Upper lobe of left lung (tissue), 4 donors: Measurements from ENCODE around the gene CTDP1.

Experiments
- EP300 ChIP-seq, 4 donors: sonication (generic); formaldehyde crosslinking; IDR thresholded peaks; one replicate each; pipeline ENCODE4 v1.5.1; 2017; ENCODE audit warnings: antibody characterized with exemption in 4 of 4, control low read depth in 2 of 4
- POLR2A ChIP-seq, 4 donors: fragments of 450-650 bp; IDR thresholded peaks; one replicate each; pipeline ENCODE4 v1.5.1; 2016 to 2017; ENCODE audit warnings: antibody characterized with exemption in 4 of 4, mild to moderate bottlenecking in 2 of 4
- POLR2AphosphoS5 ChIP-seq, 2 donors: sonication (generic); formaldehyde crosslinking; IDR thresholded peaks; one replicate each; pipeline ENCODE4 v1.5.1; 2017; ENCODE audit warnings: antibody characterized with exemption in 2 of 2
- TF ChIP-seq, protein P1 (sequence below), 6 experiments: fragments of 450-650 bp in 4 of 6; fragments of 200-600 bp in 2 of 6; sonication (generic) in 2 of 6; IDR thresholded peaks; one replicate each; pipeline ENCODE4 v1.5.1; 2016 to 2019; ENCODE audit warnings: antibody characterized with exemption in 6 of 6

DNA sequence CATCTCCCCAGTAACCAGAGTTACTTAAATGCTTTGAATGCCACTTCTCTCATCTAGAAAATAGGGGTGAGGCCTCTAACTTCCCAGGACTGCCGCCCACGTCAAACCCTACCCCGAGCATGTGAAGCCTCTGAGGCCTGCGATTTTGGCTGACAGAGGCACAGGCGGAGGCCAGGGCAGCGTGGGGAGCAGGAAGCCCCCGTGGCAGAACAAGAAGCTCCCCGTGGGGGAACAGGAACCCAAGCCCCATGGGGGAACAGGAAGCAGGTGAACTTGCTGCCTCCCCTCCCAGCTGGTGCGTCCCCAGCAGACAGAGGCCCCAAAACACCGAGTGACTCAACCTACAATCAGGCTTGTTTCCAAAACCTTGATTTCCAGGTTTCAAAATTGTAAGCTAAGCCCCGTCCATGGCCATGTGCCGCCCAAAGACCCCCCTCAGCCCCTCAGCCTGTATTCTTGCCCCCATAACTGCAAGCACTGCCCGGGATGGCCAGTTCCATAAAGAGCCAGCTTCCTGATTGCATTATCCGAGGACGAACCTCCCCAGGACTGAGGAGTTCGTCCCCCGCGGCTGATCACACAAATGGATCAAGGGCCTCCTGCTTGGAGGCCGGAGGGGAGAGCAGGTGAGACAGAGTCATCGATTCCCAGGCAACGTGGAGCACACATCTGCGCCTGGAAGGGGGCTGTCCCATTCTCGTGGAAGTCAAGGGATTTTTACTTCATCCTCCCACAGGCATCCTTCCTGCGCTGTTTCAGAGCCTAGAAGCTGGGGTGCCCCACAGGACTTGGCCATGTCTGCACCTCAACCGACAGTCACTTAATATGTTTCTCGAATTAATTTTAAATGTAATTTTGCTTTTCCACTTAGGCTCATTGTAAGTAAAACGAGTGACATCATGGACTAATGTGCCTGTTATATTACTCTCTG is 36.3 kb upstream of the CTDP1 start:
- TF ChIP-seq, protein P1, sequence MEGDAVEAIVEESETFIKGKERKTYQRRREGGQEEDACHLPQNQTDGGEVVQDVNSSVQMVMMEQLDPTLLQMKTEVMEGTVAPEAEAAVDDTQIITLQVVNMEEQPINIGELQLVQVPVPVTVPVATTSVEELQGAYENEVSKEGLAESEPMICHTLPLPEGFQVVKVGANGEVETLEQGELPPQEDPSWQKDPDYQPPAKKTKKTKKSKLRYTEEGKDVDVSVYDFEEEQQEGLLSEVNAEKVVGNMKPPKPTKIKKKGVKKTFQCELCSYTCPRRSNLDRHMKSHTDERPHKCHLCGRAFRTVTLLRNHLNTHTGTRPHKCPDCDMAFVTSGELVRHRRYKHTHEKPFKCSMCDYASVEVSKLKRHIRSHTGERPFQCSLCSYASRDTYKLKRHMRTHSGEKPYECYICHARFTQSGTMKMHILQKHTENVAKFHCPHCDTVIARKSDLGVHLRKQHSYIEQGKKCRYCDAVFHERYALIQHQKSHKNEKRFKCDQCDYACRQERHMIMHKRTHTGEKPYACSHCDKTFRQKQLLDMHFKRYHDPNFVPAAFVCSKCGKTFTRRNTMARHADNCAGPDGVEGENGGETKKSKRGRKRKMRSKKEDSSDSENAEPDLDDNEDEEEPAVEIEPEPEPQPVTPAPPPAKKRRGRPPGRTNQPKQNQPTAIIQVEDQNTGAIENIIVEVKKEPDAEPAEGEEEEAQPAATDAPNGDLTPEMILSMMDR (IDR thresholded peaks at IDR 0.05): no peak
- TF ChIP-seq EP300 (IDR thresholded peaks at IDR 0.05) (no peak), POLR2A (IDR thresholded peaks at IDR 0.05) (no peak), POLR2AphosphoS5 (IDR thresholded peaks at IDR 0.05) (no peak)
